GM21825 (cell line): Measurements from ENCODE around the gene ABCG2.

ENCODE experiments used
- ATAC-seq: cut with Tn5 transposase; IDR thresholded peaks from one replicate; pipeline ENCODE4 v1.9.1; 2021; ENCODE audit warnings: mild to moderate bottlenecking, moderate library complexity; ENCODE audit not compliant: unreplicated experiment

The ABCG2 gene

GRCh38 chr4:88158489-88159228 lies at the start of gene ABCG2:
Gene ABCG2 (minus strand): TSS chr4:88158639. CDS start chr4:88139995, 18,644 bp downstream.
- ATAC-seq, result peak; percentile 55

- ATAC-seq, result no peak
Measured at GRCh38 chr4:88208156-88208555, 49.7 kb upstream of the ABCG2 start.

GRCh38 chr4:88207171-88207570 lies 48.7 kb upstream of the ABCG2 start:
- ATAC-seq, result no peak

- no peak for ATAC-seq
Measured at GRCh38 chr4:88204882-88205281, 46.4 kb upstream of the ABCG2 start.

- no peak for ATAC-seq
Measured at GRCh38 chr4:88202443-88202842, 44.0 kb upstream of the ABCG2 start.

- ATAC-seq, result no peak
Measured at GRCh38 chr4:88200186-88200585, 41.7 kb upstream of the ABCG2 start.

GRCh38 chr4:88196523-88197185 lies 38.2 kb upstream of the ABCG2 start:
- no peak for ATAC-seq

- ATAC-seq, result no peak
Measured at GRCh38 chr4:88196013-88196365, 37.5 kb upstream of the ABCG2 start.

- no peak for ATAC-seq
Measured at GRCh38 chr4:88195328-88196012, 37.0 kb upstream of the ABCG2 start.

GRCh38 chr4:88191404-88191803 lies 33.0 kb upstream of the ABCG2 start:
- ATAC-seq, result no peak

GRCh38 chr4:88189881-88190585 lies 31.6 kb upstream of the ABCG2 start:
- ATAC-seq, result no peak

- no peak for ATAC-seq
Measured at GRCh38 chr4:88189418-88189738, 30.9 kb upstream of the ABCG2 start.

- ATAC-seq, result no peak
Measured at GRCh38 chr4:88188738-88189417, 30.4 kb upstream of the ABCG2 start.

- ATAC-seq, result no peak
Measured at GRCh38 chr4:88187766-88188165, 29.3 kb upstream of the ABCG2 start.

- no peak for ATAC-seq
Measured at GRCh38 chr4:88185906-88186305, 27.5 kb upstream of the ABCG2 start.

- ATAC-seq, result no peak
Measured at GRCh38 chr4:88179261-88179660, 20.8 kb upstream of the ABCG2 start.

- no peak for ATAC-seq
Measured at GRCh38 chr4:88178626-88179231, 20.3 kb upstream of the ABCG2 start.

GRCh38 chr4:88177983-88178625 lies 19.7 kb upstream of the ABCG2 start:
- no peak for ATAC-seq

- no peak for ATAC-seq
Measured at GRCh38 chr4:88172987-88173386, 14.5 kb upstream of the ABCG2 start.

GRCh38 chr4:88171206-88171605 lies 12.8 kb upstream of the ABCG2 start:
- no peak for ATAC-seq
